Measurements from ENCODE around the gene ABCA4. TPM values are rescaled to one million over a fixed set of nuclear protein-coding genes. Genes with fewer than 3 reads are reported as not detected.

ABCA4 gene
- total RNA-seq, 1 experiment from 2014 or later = 0.29 TPM

- intact Hi-C loops (cut with micrococcal nuclease) = loop anchor here (2.0 to 10.0 kb wide), 3 partner anchors 121 to 777 kb away; partner anchors contain the start of gene GCLM
Measured at GRCh38 chr1:94027721-94028515, 93.0 kb downstream of the ABCA4 start.

GRCh38 chr1:94026619-94027380, 94.1 kb downstream of the ABCA4 start:
- ATAC-seq = no peak
- CTCF ChIA-PET = interaction anchor here (1.2 to 2.5 kb wide), 6 partner anchors 13 to 437 kb away, joined by 4 to 36 read pairs (median 6); no protein-coding TSS in a partner anchor
- Histone ChIP-seq H3K9ac (ENCODE audit: low read length) (no peak overlapping the region), H3K36me3 (ENCODE audit: low read depth, low read length) (no peaks in the 10 kb centered on the region), H3K4me2 (ENCODE audit: low read length) (no peak overlapping the region), H2AFZ (ENCODE audit: low read length) (no peak overlapping the region), H3K79me2 (ENCODE audit: low read length) (no peaks in the 10 kb centered on the region), H3K27me3 (ENCODE audit: low read length) (no peaks in the 10 kb centered on the region), H3K4me1 (ENCODE audit: insufficient read depth, low read length) (peaks cover 13% of the 10 kb centered on the region; the same call in 1 of the 2 replicates), H4K20me1 (ENCODE audit: low read length) (no peaks in the 10 kb centered on the region), H3K9me2 (replicated peaks; ENCODE audit: low read length) (no peaks in the 10 kb centered on the region), H3K9me3 (ENCODE audit: low read length) (no peaks in the 10 kb centered on the region), H3F3A (ENCODE audit: low read length, unreplicated experiment) (no peaks in the 10 kb centered on the region), H3K27ac (ENCODE audit: low read length) (no peak overlapping the region), H3K4me3 (ENCODE audit: low read length) (no peak overlapping the region)
- DNase-seq = no peak
- no peak for TF ChIP-seq EZH2phosphoT487 (IDR thresholded peaks at IDR 0.05; ENCODE audit: borderline replicate concordance, low read length)
- no peak for TF ChIP-seq EZH2 (IDR thresholded peaks at IDR 0.05; ENCODE audit: low read length, unreplicated experiment)
- no peak for TF ChIP-seq CTCF (conservative IDR thresholded peaks at IDR 0.05; ENCODE audit: low read depth, low read length)
- POLR2A ChIA-PET (ENCODE audit: unreplicated experiment) = no interaction called here
- intact Hi-C loops (cut with micrococcal nuclease) = loop anchor here (1.0 to 10.0 kb wide), 5 partner anchors 19 to 778 kb away; partner anchors contain the start of gene GCLM
- BruUV-seq (replicated peaks) = no TSS peak

More at GRCh38 chr1:94027721-94028515, 93.0 kb downstream of the ABCA4 start:
- no peaks in the 10 kb centered on the region for H4K20me1 ChIP-seq (ENCODE audit: low read length)
- BruUV-seq (replicated peaks) = no TSS peak
- H3K4me2 ChIP-seq (ENCODE audit: low read length) = no peak overlapping the region
- no peaks in the 10 kb centered on the region for H3K36me3 ChIP-seq (ENCODE audit: low read depth, low read length)
- peaks cover 13% of the 10 kb centered on the region; the same call in 1 of the 2 replicates for H3K4me1 ChIP-seq (ENCODE audit: insufficient read depth, low read length)
- H3K27me3 ChIP-seq (ENCODE audit: low read length) = no peaks in the 10 kb centered on the region
- H2AFZ ChIP-seq (ENCODE audit: low read length) = no peak overlapping the region
- TF ChIP-seq EZH2phosphoT487 (IDR thresholded peaks at IDR 0.05; ENCODE audit: borderline replicate concordance, low read length) (no peak), EZH2 (IDR thresholded peaks at IDR 0.05; ENCODE audit: low read length, unreplicated experiment) (no peak), CTCF (conservative IDR thresholded peaks at IDR 0.05; ENCODE audit: low read depth, low read length) (no peak)
- H3K4me3 ChIP-seq (ENCODE audit: low read length) = no peak overlapping the region
- H3K79me2 ChIP-seq (ENCODE audit: low read length) = no peaks in the 10 kb centered on the region
- no peak overlapping the region for H3K27ac ChIP-seq (ENCODE audit: low read length)
- POLR2A ChIA-PET (ENCODE audit: unreplicated experiment) = no interaction called here
- H3F3A ChIP-seq (ENCODE audit: low read length, unreplicated experiment) = no peaks in the 10 kb centered on the region
- CTCF ChIA-PET = interaction anchor here (1.2 kb wide), 1 partner anchor 308 kb away, joined by 5 read pairs; no protein-coding TSS in a partner anchor
- no peaks in the 10 kb centered on the region for H3K9me3 ChIP-seq (ENCODE audit: low read length)
- no peaks in the 10 kb centered on the region for H3K9me2 ChIP-seq (replicated peaks; ENCODE audit: low read length)
- no peak for DNase-seq
- no peak overlapping the region for H3K9ac ChIP-seq (ENCODE audit: low read length)
- ATAC-seq = no peak
